Spleen (tissue), 11 donors: ENCODE results near the gene KCNS1. TPM values are rescaled to one million over a fixed set of nuclear protein-coding genes. Genes with fewer than 3 reads are reported as not detected.

Experiments
- DNase-seq: peaks from one replicate; pipeline ENCODE4 v3.0.0-alpha.2; 2020
- H3K27ac ChIP-seq, 8 donors: fragments of 200-600 bp; sonication (generic) in 7 of 8; 1 replicate in 4 of 8; 2 replicates in 4 of 8; pipeline versions ENCODE4 v1.5.0 to v1.8.0; 2016 to 2021; ENCODE audit warnings: inconsistent platforms in 4 of 8, mild to moderate bottlenecking in 4 of 8, moderate library complexity in 1 of 8
- H3K27me3 ChIP-seq, 7 donors: fragments of 200-600 bp; sonication (generic) in 6 of 7; replicated peaks in 1 of 7; 1 replicate in 4 of 7; 2 replicates in 3 of 7; pipeline versions ENCODE4 v1.5.0 to v1.8.0; 2016 to 2021; ENCODE audit warnings: inconsistent platforms in 3 of 7, mild to moderate bottlenecking in 1 of 7
- H3K36me3 ChIP-seq, 6 donors: fragments of 200-600 bp; sonication (generic) in 5 of 6; 1 replicate in 4 of 6; 2 replicates in 2 of 6; pipeline versions ENCODE4 v1.5.0 to v1.8.0; 2016 to 2021; ENCODE audit warnings: inconsistent platforms in 2 of 6
- H3K4me1 ChIP-seq, 6 donors: fragments of 200-600 bp; sonication (generic) in 5 of 6; 1 replicate in 3 of 6; 2 replicates in 3 of 6; pipeline versions ENCODE4 v1.5.0 to v1.8.0; 2016 to 2021; ENCODE audit warnings: inconsistent platforms in 3 of 6
- H3K4me3 ChIP-seq, 8 donors: fragments of 200-600 bp; sonication (generic) in 7 of 8; 1 replicate in 4 of 8; 2 replicates in 4 of 8; pipeline versions ENCODE4 v1.5.0 to v1.8.0; 2016 to 2021; ENCODE audit warnings: inconsistent platforms in 4 of 8, mild to moderate bottlenecking in 4 of 8, moderate library complexity in 2 of 8
- H3K9me3 ChIP-seq, 8 donors: fragments of 200-600 bp; sonication (generic) in 7 of 8; 1 replicate in 4 of 8; 2 replicates in 4 of 8; pipeline versions ENCODE4 v1.5.0 to v1.8.0; 2016 to 2021; ENCODE audit warnings: inconsistent platforms in 4 of 8
- CTCF ChIP-seq, 11 experiments: fragments of 200-600 bp in 7 of 11; fragments of 450-650 bp in 4 of 11; sonication (generic) in 4 of 11; IDR thresholded peaks in 8 of 11; conservative IDR thresholded peaks in 3 of 11; 1 replicate in 7 of 11; 2 replicates in 4 of 11; pipeline versions ENCODE4 v1.4.0 to v1.8.0; 2016 to 2021; ENCODE audit warnings: antibody characterized with exemption in 11 of 11, inconsistent platforms in 4 of 11, mild to moderate bottlenecking in 1 of 11
- POLR2A ChIP-seq, 3 donors: fragments of 450-650 bp; IDR thresholded peaks; one replicate each; pipeline ENCODE4 v1.5.1; 2017; ENCODE audit warnings: antibody characterized with exemption in 3 of 3, mild to moderate bottlenecking in 1 of 3
- POLR2AphosphoS5 ChIP-seq, 3 donors: sonication (generic); formaldehyde crosslinking; IDR thresholded peaks; one replicate each; pipeline ENCODE4 v1.5.1; 2017; ENCODE audit warnings: antibody characterized with exemption in 3 of 3
- WGBS, 5 donors: extraction: QIAGEN DNeasy Blood & Tissue Kit in 3 of 5; methylation state at CpG; one replicate each; pipeline versions ENCODE4 v1.1.5 to v1.1.7; 2013 to 2018; 5-methylcytosine and 5-hydroxymethylcytosine counted together
- intact Hi-C: fragments of 100-400 bp; cut with DNase I; formaldehyde crosslinking; loops from one replicate; pipeline ENCODE4 v1.15.0; 2023; ENCODE audit warnings: low total_unique reads
- polyA plus RNA-seq, 3 donors: library from polyadenylated mRNA; stranded (reverse); fragments of 200-250 nt; gene quantifications; one replicate each; pipeline ENCODE4 v1.2.1, GENCODE V29; 2013
- total RNA-seq, 7 donors: library from RNA; depleted of rRNA in 3 of 7; stranded (reverse); fragments of >200 nt in 3 of 7; fragmentation: NEBNext Ultra II Directional in 4 of 7; extraction: Animal tissue kit (Norgen Biotek cat#: 25700) in 4 of 7; gene quantifications; one replicate each; pipeline versions ENCODE4 v1.1.0 to v1.2.1, GENCODE V29; 2016 to 2021
- donor health status: healthy with polysubstance abuse.
- donor health status: DM: no; HTN: no; CAD: no; lungs with moderate emphysema.
- donor health status: DM: no; HTN: no; CAD: no.
- donor health status: Bipolar disorder and iron deficiency.
- donor health status: healthy.
- donor health status: DM: no; HTN: no; CAD: no.
- donor health status: DM: yes; HTN: yes; CAD: no.

KCNS1 gene
- total and polyA plus RNA-seq, 10 donors: 0.05 to 0.06 TPM; not detected in 8

GRCh38 chr20:45087097-45087790, 13.7 kb downstream of the KCNS1 start:
- H3K36me3 ChIP-seq: peaks cover 0 to 79% (median 10%) of the 10 kb centered on the region in 6 donors
- TF ChIP-seq POLR2AphosphoS5 (IDR thresholded peaks at IDR 0.05) (no peak), CTCF (IDR thresholded peaks at IDR 0.05 in 8 of 11, conservative IDR thresholded peaks at IDR 0.05 in 3 of 11) (no peak), POLR2A (IDR thresholded peaks at IDR 0.05) (no peak)
- no peak overlapping the region for H3K27ac ChIP-seq
- H3K4me1 ChIP-seq: peaks cover 0 to 10% (median 0%) of the 10 kb centered on the region in 6 donors
- no peak overlapping the region for H3K4me3 ChIP-seq
- no peaks in the 10 kb centered on the region for H3K27me3 ChIP-seq
- 58 to 72% (median 66%) methylated on average over 3 of the region's 3 CpGs for WGBS, 5 donors
- DNase-seq: no peak
- H3K9me3 ChIP-seq: peaks cover 0 to 10% (median 9%) of the 10 kb centered on the region in 8 donors
- intact Hi-C loops: no loop called here

- H3K9me3 ChIP-seq: peaks cover 0 to 20% (median 17%) of the 10 kb centered on the region in 8 donors
- no peak overlapping the region for H3K27ac ChIP-seq
- WGBS, 5 donors: 87 to 93% (median 89%) methylated on average over 1 of the region's 1 CpG
- H3K27me3 ChIP-seq: no peaks in the 10 kb centered on the region
- TF ChIP-seq POLR2A (IDR thresholded peaks at IDR 0.05) (no peak), CTCF (IDR thresholded peaks at IDR 0.05 in 8 of 11, conservative IDR thresholded peaks at IDR 0.05 in 3 of 11) (no peak), POLR2AphosphoS5 (IDR thresholded peaks at IDR 0.05) (peak in 1 of 3 donors; percentile 1)
- no peak for DNase-seq
- peaks cover 0 to 84% (median 23%) of the 10 kb centered on the region in 6 donors for H3K36me3 ChIP-seq
- H3K4me3 ChIP-seq: no peak overlapping the region
- intact Hi-C loops: no loop called here
- peaks cover 0 to 10% (median 0%) of the 10 kb centered on the region in 6 donors for H3K4me1 ChIP-seq
These were observed 15.1 kb downstream of the KCNS1 start for GRCh38 chr20:45085867-45086266.

GRCh38 chr20:45085289-45085688, 15.6 kb downstream of the KCNS1 start:
- DNase-seq: no peak
- no peak overlapping the region for H3K27ac ChIP-seq
- no peak overlapping the region for H3K4me3 ChIP-seq
- H3K9me3 ChIP-seq: peaks cover 0 to 20% (median 17%) of the 10 kb centered on the region in 8 donors
- TF ChIP-seq CTCF (IDR thresholded peaks at IDR 0.05 in 8 of 11, conservative IDR thresholded peaks at IDR 0.05 in 3 of 11): no peak
- no peak for TF ChIP-seq POLR2A (IDR thresholded peaks at IDR 0.05)
- TF ChIP-seq POLR2AphosphoS5 (IDR thresholded peaks at IDR 0.05): no peak
- peaks cover 0 to 84% (median 29%) of the 10 kb centered on the region in 6 donors for H3K36me3 ChIP-seq
- H3K4me1 ChIP-seq: peaks cover 0 to 10% (median 0%) of the 10 kb centered on the region in 6 donors
- intact Hi-C loops: no loop called here
- H3K27me3 ChIP-seq: no peaks in the 10 kb centered on the region
- 56 to 72% (median 65%) methylated on average over 2 of the region's 2 CpGs for WGBS, 5 donors

GRCh38 chr20:45083127-45083526, 17.8 kb downstream of the KCNS1 start:
- H3K36me3 ChIP-seq: peaks cover 3 to 86% (median 51%) of the 10 kb centered on the region in 6 donors
- no peak overlapping the region for H3K27ac ChIP-seq
- WGBS, 5 donors: 94 to 100% (median 98%) methylated on average over 1 of the region's 1 CpG
- peaks cover 0 to 20% (median 17%) of the 10 kb centered on the region in 8 donors for H3K9me3 ChIP-seq
- H3K4me3 ChIP-seq: no peak overlapping the region
- H3K27me3 ChIP-seq: no peaks in the 10 kb centered on the region
- intact Hi-C loops: no loop called here
- no peak for TF ChIP-seq CTCF (IDR thresholded peaks at IDR 0.05 in 8 of 11, conservative IDR thresholded peaks at IDR 0.05 in 3 of 11)
- no peak for TF ChIP-seq POLR2AphosphoS5 (IDR thresholded peaks at IDR 0.05)
- no peak for TF ChIP-seq POLR2A (IDR thresholded peaks at IDR 0.05)
- DNase-seq: no peak
- H3K4me1 ChIP-seq: peaks cover 0 to 10% (median 0%) of the 10 kb centered on the region in 6 donors
